GM18526 (cell line): ENCODE results near the gene RIMBP2.

ENCODE experiments used
- POLR2A ChIP-seq: IDR thresholded peaks from 3 replicates; pipeline ENCODE4 v1.6.1; 2011; ENCODE audit not compliant: insufficient read length; ENCODE audit errors: extremely low read depth

Gene RIMBP2

DNA sequence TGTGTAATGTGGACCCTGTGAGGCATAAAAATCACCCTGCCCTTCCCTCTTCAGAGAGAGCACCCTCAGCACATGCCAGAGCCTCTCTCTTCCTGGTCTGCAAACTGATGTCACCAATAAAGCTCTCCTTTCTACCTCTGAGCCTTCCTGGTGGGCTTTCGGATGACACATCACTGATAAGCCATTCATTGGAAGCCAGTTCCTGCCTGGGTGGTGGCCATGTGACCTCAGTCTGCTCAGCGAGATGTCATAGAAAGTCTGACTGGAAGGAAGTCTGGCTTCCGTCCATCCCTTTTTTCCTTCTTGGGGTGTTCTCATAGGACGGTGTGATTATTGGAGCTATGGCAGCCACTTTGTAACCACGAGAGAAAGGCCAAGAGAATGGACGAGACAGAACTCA lies 282.7 kb downstream of the RIMBP2 start:
- no peak for TF ChIP-seq POLR2A

DNA sequence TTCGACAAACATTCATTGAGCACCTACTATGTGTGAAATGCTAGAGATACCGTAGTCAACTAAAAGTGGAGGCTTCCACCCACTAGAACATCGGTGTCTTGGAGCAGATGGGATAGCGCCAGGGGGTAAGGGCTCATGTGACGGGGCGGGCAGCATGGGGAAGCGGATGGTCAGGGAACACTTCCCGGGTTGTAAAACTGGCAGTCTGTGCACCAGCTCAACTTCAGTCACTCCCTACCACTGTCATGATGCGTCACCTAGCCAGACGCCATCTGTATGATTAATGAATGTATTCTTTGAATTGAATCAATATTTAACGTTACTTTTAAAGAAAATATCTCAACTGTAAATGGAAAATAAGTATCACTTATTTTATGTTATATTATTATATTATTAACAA lies 284.9 kb downstream of the RIMBP2 start:
- TF ChIP-seq POLR2A = no peak

DNA sequence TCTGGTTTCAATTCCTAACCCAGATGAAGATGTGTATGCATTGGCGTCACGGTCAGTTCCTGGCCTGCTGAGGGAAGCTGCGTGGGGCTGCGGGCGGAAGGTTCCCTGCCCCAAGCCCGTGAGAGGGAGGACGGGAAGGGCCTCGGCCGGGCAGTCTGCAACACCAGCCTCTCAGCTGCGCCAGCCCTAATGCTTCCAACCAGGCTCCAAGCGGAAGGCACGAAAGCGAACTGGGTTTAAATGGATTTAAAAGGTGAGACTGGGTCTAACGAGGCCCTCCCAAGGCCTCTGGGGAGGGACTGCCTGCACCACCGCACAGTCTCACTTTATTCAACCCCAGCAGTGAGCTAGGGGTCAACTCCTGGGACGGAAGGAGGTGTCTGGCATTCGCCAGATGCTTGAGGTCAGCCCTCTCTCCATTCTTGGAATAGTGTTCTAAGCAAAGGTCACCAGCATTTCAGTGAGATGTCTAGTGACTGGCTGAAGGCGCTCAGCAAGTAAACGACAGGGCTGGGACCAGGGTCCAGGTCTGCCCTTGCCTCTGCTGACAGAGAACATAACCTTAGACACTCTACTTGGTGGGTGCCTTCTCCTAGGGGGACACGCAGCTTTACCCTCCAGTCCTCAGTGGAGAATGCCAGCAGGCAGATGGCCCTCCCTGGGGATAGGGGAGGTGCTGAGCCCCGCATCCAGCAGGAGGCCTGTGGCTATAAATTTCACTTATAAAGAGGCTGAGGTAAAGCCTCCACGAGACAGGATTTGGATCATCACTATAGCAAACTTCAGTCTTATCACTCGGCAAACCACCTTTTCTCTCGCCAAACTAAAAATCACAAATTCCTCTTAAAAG lies 286.2 kb downstream of the RIMBP2 start:
- no peak for TF ChIP-seq POLR2A

DNA sequence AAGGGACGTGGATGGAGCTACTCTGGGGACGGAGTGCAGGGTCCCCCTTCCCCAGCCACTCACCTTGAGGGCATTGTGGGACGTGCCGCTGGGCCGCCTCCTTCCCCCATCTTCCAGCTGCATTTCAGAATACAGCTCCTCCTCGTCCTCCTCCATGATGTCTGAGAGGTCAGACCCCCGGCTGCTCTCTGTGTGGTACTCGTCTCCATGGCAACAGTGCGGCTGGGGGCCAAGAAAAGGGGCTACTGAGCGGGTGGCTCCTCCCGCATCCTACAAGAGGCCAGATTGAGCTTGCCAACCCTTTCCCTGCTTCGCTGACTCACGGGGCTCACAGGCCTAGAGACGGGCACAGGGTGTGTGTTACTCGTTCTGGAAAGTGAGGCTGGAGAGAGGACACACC lies 288.0 kb downstream of the RIMBP2 start:
- no peak for TF ChIP-seq POLR2A

DNA sequence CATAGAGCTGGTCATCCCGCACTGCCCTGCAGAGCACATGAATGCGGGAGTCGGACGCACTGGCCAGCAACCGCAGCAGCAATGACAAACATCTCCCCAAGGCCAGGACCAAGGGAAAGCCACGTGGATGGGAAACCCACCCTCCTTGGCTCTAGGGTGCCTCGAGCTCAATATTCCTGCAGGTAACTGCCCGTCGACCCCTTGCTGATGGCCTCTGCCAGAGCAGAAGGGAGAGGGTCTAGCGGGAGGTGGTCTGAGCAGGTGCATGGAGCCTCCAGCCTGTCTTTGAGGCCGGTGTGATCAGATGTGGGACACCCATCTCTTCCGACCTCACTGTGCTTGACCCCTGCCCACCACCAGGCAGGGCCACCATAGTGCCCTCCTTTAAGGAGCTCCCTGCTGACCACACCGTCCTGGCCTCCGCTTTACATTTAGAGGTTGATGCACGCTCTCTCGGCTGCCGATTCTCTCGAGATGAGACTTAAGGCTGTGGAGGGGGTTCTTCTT lies 288.7 kb downstream of the RIMBP2 start:
- TF ChIP-seq POLR2A = no peak

DNA sequence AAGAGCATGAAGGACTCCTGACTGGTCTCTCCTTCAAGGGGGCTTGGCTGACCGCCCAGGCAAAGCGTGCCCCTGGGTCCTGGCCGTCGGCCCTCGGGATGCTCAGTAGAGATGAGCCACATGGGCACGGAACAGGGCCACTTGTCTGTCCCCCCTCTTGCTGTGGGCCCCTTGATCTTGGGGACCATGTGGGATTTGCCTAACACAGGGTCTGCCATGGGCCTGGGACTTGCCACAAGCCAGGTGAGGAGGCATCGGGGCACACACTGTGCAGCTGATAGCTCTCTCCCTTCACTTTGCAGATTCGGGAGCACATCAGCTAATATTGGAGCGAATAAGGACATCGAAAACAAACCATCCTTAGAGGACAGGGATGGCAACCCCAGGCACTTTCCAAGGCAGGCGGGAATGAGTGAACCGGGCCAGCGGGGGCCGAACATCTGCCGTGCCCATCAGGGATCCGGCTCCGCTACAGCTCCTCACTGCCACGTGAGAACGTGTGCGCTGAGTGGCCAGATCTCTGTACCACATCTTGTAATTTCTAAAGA lies 290.3 kb downstream of the RIMBP2 start:
- TF ChIP-seq POLR2A = no peak

DNA sequence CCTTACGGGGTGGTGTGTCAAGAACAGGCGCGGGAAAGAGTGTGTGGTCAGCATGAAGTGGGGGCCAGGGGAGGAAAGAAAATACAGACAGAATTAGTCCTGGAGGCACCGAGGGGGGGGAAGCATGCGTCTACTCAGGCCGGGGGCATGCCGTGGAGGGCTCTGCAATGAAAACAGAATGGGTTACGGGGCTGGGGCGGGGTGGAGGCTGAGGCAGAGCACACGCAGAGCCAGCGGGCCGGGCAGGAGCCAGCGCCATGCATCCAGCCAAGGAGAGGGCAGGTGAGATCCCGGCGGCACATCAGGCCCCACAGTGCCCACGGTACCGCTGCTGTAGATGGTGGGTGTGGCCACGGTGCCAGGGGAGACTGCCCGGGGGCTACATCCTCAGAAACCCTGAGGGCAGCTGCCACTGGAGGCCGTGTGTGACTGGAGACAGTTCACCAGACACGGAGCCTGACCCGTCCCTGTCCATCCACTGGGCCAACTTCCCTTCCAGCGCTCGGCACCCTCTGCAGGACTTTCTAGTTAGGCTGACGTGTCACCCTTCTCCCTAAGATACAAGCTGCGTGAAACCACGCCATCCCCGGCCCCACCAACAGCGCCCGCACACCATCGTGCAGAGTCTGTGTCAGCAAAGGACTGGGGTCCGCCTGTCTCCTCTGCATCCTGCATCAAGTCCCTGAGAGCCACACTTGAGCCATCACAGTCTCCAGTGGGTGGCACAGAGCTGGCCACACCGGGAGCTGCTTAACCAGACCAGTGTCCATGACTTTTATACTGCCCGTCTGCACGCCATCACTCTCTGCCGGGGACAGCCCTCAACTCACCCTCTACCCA lies 291.0 kb downstream of the RIMBP2 start:
- no peak for TF ChIP-seq POLR2A

DNA sequence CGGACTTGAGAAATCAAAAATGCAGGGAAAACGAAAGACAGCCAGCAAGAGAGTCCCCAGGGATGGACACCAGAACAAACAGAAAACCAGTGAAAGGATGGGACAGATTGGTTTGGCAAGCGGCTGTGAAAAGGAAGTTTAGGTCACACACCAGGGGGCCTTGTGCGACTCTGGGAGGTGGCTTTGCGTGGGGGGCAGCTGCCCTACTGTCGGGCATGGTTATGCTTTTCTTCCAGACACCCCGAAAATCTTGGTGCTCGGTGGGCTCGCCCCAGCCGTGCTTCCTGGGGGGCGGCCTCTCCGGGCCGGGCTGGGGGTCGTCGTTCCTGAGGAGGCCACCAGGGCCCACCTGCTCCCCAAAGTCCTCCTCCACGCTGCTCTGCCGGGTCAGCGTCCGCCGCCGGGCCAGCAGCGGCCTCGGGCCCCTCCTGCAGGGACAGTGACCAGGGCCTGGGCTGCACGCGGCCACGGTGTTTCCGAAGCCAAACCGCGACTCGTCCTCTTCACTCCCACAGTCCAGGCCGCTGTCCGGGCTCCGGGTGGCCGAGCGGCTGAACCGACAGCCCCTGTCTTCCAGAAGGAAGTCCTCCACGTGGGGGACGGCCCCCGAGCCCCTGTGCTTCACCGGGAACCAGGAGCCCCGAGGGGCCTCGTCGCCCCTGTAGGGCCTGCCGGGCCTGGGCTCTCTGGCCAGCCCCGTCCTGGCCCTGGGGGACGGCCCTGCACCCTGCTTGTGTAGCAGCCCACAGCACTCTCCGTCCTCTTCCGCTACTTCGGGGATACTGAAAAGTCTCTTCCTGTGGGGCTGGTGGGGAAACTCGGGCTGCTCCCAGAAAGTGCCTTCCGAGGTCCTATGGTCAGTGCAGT lies 291.9 kb downstream of the RIMBP2 start:
- TF ChIP-seq POLR2A = no peak

DNA sequence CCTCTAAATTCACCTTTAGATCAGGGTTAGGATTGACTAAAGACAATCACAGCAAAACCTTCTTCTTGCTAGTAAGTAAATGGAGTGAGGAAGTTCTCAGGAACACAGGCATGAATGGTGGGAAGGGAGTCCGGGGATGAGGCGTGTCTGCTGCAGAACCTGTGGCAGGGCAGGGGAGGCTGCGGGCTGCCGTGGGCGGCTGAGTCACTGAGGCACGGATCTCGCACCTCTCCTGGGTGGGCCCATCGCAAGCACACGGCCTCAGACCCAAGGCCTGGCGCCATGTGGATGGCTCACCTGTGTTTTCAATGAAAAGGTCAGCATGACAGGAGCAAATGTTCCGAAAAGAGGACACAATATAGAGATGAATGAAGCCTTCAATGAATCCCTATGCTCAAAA lies 293.0 kb downstream of the RIMBP2 start:
- TF ChIP-seq POLR2A = no peak

DNA sequence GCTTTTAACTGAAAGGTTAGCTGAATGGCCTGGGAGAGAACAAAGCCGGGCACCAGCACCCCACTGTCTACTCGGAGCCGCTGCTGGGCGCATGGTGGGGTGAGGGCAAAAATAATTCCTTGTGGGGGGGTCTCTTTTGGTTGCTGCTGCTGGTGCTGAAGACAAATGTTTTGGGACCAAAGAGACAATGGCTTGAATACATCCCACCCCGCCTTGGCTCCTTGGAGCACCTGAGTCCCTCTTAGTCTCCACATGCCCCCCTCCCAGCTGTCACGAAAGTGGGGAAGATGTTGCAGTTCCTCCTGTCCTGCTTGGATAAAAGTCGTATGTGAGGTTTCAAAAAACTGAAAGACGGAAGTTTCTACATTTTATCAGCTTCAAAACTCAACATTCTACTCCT lies 293.4 kb downstream of the RIMBP2 start:
- no peak for TF ChIP-seq POLR2A

DNA sequence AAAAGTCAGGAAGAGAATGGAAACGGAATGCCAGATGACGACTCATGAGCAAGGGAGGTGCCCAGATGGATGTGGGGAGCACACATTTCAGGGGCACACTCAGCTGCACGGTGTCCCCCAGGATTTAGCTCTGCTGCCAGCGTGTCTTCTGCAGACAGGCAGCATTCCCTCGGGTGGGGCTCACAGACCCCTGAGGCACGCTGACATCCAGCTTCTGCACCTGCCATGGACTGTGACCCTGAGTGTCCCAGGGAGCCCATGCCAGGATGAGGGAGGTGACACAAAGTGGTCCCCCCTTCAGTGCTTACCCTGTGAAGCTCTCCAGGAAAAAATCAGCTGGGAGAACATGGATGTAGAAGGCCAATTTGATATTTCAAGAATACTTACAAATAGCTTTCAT lies 294.2 kb downstream of the RIMBP2 start:
- no peak for TF ChIP-seq POLR2A

DNA sequence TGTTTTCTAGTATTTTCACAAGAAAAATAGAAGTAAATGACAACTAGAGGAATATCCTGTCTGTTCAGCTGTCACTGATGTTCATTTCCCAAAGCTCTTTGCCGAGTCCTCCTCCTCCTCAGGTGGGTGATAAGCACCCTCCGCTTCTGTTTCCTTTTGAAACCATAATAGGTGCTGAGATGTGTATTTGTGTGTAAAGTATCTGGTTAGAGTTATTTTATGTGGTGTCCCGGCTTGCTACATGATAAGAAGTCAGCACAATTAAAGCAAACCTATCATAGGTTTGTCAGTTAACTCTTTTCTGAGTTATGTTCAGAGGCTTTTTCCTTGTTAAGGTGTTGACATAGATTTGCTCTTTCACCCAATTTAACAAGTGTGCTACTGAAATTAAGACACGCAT lies 296.0 kb downstream of the RIMBP2 start:
- no peak for TF ChIP-seq POLR2A

DNA sequence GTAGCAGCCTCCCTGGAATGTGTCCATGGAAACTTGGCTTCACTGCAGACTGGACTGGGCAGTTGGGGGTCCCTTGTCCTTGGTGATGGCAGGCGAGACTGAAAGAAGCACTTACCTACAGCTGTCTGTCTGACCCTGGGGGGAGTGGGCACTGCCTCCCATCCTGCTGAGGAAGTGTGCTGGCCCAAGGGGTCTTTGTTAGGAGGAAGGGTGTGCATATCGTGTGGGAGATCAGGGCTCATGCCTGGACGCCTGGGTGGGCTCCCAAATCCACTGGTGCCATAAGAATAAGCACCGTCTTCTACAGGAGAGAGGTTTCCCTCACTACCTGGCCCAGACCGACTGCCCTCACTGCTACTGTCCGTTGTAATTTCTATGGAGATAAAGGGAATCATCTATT lies 297.0 kb downstream of the RIMBP2 start:
- no peak for TF ChIP-seq POLR2A

DNA sequence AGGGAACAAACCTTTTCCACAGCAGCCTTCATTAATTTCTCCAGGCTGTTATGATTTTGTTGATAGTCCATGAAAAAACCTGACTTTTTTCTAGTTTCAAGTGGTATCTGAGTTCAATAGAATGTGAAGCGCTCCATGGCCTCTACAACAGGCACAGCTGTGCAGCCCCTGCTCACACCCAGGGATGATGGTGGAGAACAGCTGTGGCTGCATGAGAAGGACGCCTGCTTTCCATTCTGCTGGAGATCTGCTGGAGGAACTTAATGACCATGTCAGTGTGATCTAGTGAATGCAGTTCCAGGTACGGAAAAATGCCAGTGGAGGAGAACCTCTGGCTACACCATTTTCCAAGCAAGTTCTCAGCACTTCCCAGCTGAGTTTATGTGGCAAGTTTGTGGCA lies 297.8 kb downstream of the RIMBP2 start:
- no peak for TF ChIP-seq POLR2A

DNA sequence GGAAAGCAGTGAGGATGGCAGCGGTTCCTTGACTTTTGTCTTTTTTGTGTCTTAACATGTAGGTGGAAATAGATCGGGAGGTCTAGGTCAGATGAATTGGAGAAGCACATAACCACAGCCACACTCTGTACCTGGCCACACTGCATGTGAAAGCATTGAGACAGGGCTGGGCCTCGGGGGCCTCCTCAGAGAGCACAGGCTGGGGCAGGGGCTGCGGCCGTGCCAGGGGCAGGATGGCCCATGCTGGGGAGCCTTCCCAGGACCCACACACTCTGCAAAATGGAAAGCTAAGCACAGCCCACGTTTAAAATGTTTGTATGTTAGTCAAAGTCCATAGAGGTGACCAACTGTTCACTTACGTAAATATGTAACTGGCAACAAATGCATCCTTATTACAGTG lies 301.7 kb downstream of the RIMBP2 start:
- TF ChIP-seq POLR2A = no peak

DNA sequence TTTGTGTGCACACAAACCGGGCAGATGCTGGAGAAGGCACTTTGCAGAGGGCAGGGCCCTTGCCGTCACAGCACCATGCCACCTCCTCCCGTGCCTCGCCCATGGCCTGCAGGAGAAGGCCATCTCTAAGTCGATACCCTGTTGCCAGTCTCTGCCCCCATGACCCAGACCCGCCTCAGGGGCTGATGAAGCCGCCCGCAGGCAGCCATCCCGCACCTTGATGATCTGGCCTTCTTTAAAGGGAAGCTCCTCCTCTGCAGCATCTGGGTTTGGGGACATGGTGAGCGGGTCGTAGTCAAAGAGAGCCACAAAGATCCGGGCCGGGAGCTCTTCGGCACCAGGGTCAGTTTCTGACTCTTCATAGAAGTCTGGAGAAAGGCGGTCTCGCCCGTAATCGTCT lies 302.2 kb downstream of the RIMBP2 start:
- no peak for TF ChIP-seq POLR2A

DNA sequence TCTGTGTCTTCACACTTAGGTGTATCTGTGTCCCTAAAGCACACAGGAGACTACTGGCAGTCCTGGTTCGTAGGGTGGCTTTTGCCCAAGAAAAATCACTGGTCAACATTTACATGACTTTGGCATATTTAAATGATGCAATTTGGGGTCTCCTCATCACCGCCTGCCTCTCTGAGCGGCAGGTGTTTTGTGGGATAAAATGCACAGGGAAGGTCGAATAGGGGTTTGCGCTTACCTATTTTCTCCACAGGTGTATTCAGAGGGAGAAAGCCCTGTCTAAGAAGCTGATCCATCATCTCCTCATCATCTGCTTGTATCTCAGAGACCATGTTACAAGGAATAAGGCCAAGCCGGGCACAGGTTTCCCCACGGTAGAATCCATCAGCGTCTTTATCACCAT lies 303.7 kb downstream of the RIMBP2 start:
- TF ChIP-seq POLR2A = no peak
